HEK293T (cell line): Measurements from ENCODE around the gene IL1RN.

ENCODE experiments used
- CTCF ChIA-PET: fragments of 350-600 bp; formaldehyde crosslinking; extraction: SDS; loops from one replicate; lab custom pipeline; 2021; ENCODE audit warnings: antibody characterized with exemption, inconsistent platforms; lab: Yijun Ruan, JAX
- POLR2A ChIA-PET: fragments of 350-600 bp; formaldehyde crosslinking; extraction: SDS; loops from one replicate; lab custom pipeline; 2020; ENCODE audit warnings: antibody characterized with exemption, inconsistent platforms; lab: Yijun Ruan, JAX
- DNase-seq: peaks from one replicate; pipeline ENCODE4 v3.0.0; 2012; ENCODE audit warnings: mixed read lengths; ENCODE audit errors: extremely low spot score
- ARNT ChIP-seq: fragments of 450-650 bp; IDR thresholded peaks from 2 replicates; pipeline ENCODE4 v1.6.1; 2017; ENCODE audit warnings: mild to moderate bottlenecking
- BHLHE40 ChIP-seq: fragments of 450-650 bp; IDR thresholded peaks from 2 replicates; pipeline ENCODE4 v1.6.1; 2016; ENCODE audit warnings: mild to moderate bottlenecking, moderate library complexity, borderline replicate concordance
- CTBP1 ChIP-seq: fragments of 450-650 bp; IDR thresholded peaks from 2 replicates; pipeline ENCODE4 v1.6.1; 2016; ENCODE audit warnings: borderline replicate concordance
- ELF4 ChIP-seq: fragments of 450-650 bp; IDR thresholded peaks from 2 replicates; pipeline ENCODE4 v1.6.1; 2017; ENCODE audit warnings: antibody characterized with exemption
- FOXA1 ChIP-seq: fragments of 450-650 bp; IDR thresholded peaks from 2 replicates; pipeline ENCODE4 v1.6.1; 2016; ENCODE audit warnings: mild to moderate bottlenecking
- FOXK2 ChIP-seq: fragments of 450-650 bp; IDR thresholded peaks from 2 replicates; pipeline ENCODE4 v1.6.1; 2016; ENCODE audit warnings: mild to moderate bottlenecking
- FOXM1 ChIP-seq: fragments of 450-650 bp; IDR thresholded peaks from 2 replicates; pipeline ENCODE4 v1.6.1; 2017; ENCODE audit warnings: mild to moderate bottlenecking, borderline replicate concordance
- HDGF ChIP-seq: fragments of 450-650 bp; IDR thresholded peaks from 2 replicates; pipeline ENCODE4 v1.6.1; 2017; ENCODE audit warnings: antibody characterized with exemption, borderline replicate concordance
- L3MBTL2 ChIP-seq: fragments of 450-650 bp; conservative IDR thresholded peaks from 2 replicates; pipeline ENCODE4 v1.6.1; 2016; ENCODE audit warnings: mild to moderate bottlenecking
- LEF1 ChIP-seq: fragments of 450-650 bp; IDR thresholded peaks from 2 replicates; pipeline ENCODE4 v1.6.1; 2017; ENCODE audit warnings: mild to moderate bottlenecking, borderline replicate concordance
- NFRKB ChIP-seq: fragments of 450-650 bp; IDR thresholded peaks from 2 replicates; pipeline ENCODE4 v1.6.1; 2016; ENCODE audit warnings: mild to moderate bottlenecking, moderate library complexity
- PKNOX1 ChIP-seq: fragments of 450-650 bp; IDR thresholded peaks from 2 replicates; pipeline ENCODE4 v1.6.1; 2016
- SP1 ChIP-seq: fragments of 450-650 bp; IDR thresholded peaks from 2 replicates; pipeline ENCODE4 v1.6.1; 2017
- SUZ12 ChIP-seq: fragments of 450-650 bp; IDR thresholded peaks from 2 replicates; pipeline ENCODE4 v1.6.1; 2016; ENCODE audit warnings: mild to moderate bottlenecking
- TARDBP ChIP-seq: fragments of 450-650 bp; IDR thresholded peaks from 2 replicates; pipeline ENCODE4 v1.6.1; 2016
- ZNF384 ChIP-seq: fragments of 450-650 bp; IDR thresholded peaks from 2 replicates; pipeline ENCODE4 v1.6.1; 2016

The IL1RN gene

GRCh38 chr2:113083296-113083695 lies 44.1 kb upstream of the IL1RN start:
- ChIA-PET CTCF (no interaction called here), POLR2A (interaction anchor here (1.0 kb wide), 1 partner anchor 115 kb away, joined by 3 read pairs; no protein-coding TSS in a partner anchor)
- TF ChIP-seq FOXA1 (no peak), NFRKB (no peak), FOXK2 (no peak)
- DNase-seq, result no peak

GRCh38 chr2:113084249-113085000 lies 43.0 kb upstream of the IL1RN start:
- POLR2A ChIA-PET, result no interaction called here
- TF ChIP-seq HDGF (no peak), SP1 (no peak), TARDBP (no peak), SUZ12 (no peak), ELF4 (no peak), PKNOX1 (no peak), FOXA1 (no peak), FOXK2 (no peak), ARNT (no peak), ZNF384 (no peak), L3MBTL2 (no peak), BHLHE40 (no peak)
- CTCF ChIA-PET, result interaction anchor here (0.7 to 1.0 kb wide), 6 partner anchors 31 to 155 kb away, joined by 3 to 7 read pairs (median 3); no protein-coding TSS in a partner anchor
- no peak for DNase-seq

DNA sequence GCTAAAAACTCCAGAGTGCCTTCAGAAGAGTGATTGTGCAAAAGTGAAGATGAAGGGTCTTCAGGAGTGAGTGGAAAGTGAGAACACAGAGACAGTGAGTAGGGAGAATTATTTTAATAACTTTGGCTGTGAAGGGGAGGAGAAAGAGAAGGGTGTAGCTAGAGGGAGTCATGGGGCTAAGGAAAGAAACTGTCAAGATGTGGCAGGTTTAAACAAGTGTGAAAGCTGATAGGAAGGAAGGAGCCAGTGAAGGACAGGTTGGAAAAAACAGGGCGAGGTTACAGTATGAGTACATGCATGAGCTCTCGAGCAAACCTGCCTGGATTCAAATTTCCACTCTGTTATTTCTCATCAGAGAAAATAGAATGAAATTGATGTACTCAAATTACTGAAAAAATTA lies 41.9 kb upstream of the IL1RN start:
- no peak for TF ChIP-seq ELF4
- TF ChIP-seq PKNOX1, result no peak
- no peak for TF ChIP-seq BHLHE40
- TF ChIP-seq FOXK2, result no peak
- TF ChIP-seq FOXM1, result no peak
- TF ChIP-seq TARDBP, result no peak
- TF ChIP-seq LEF1, result no peak
- no peak for TF ChIP-seq CTBP1
- TF ChIP-seq ARNT, result no peak
- no peak for TF ChIP-seq FOXA1
- no peak for DNase-seq
- ChIA-PET CTCF (interaction anchor here (1.0 kb wide), 1 partner anchor 108 kb away, joined by 3 read pairs; no protein-coding TSS in a partner anchor), POLR2A (no interaction called here)

- POLR2A ChIA-PET, result no interaction called here
- no peak for TF ChIP-seq SUZ12
- TF ChIP-seq L3MBTL2, result no peak
- CTCF ChIA-PET, result no interaction called here
- DNase-seq, result no peak
Measured at GRCh38 chr2:113088213-113088992, 39.0 kb upstream of the IL1RN start.

GRCh38 chr2:113089916-113090315 lies 37.5 kb upstream of the IL1RN start:
- CTCF ChIA-PET, result no interaction called here
- no peak for DNase-seq
- TF ChIP-seq ELF4, result no peak
- TF ChIP-seq CTBP1, result no peak
- TF ChIP-seq ZNF384, result no peak
- TF ChIP-seq HDGF, result no peak
- TF ChIP-seq L3MBTL2, result no peak
- no peak for TF ChIP-seq PKNOX1
- TF ChIP-seq SP1, result no peak
- TF ChIP-seq LEF1, result no peak
- no peak for TF ChIP-seq TARDBP
- no peak for TF ChIP-seq FOXA1
- no peak for TF ChIP-seq SUZ12
- TF ChIP-seq ARNT, result no peak
- no peak for TF ChIP-seq FOXK2
- no peak for TF ChIP-seq BHLHE40
- TF ChIP-seq FOXM1, result no peak
- no peak for TF ChIP-seq NFRKB
- POLR2A ChIA-PET, result interaction anchor here (1.1 kb wide), 1 partner anchor 15 kb away, joined by 3 read pairs; no protein-coding TSS in a partner anchor

- ChIA-PET CTCF (interaction anchor here (0.6 kb wide), 1 partner anchor 180 kb away, joined by 3 read pairs; no protein-coding TSS in a partner anchor), POLR2A (no interaction called here)
- DNase-seq, result no peak
- TF ChIP-seq FOXK2 (no peak), SUZ12 (no peak), BHLHE40 (no peak), FOXA1 (no peak), HDGF (no peak), LEF1 (no peak)
Measured at GRCh38 chr2:113091231-113091896, 36.0 kb upstream of the IL1RN start.
